Trophoblast cell (in vitro differentiated cells and primary cell): Measurements from ENCODE around the gene PPP1R9B.

ENCODE experiments used
- DNase-seq, 2 donors: peaks; one replicate each; pipeline ENCODE4 v3.0.0-alpha.2; 2016
- H2AFZ ChIP-seq: 2 replicates; pipeline ENCODE4 v1.6.1; 2013; ENCODE audit warnings: low read length, moderate library complexity, mild to moderate bottlenecking; ENCODE audit not compliant: insufficient read depth, poor library complexity
- H2AK5ac ChIP-seq: 2 replicates; pipeline ENCODE4 v1.6.1; 2013; ENCODE audit warnings: mild to moderate bottlenecking, low read length
- H2BK120ac ChIP-seq: 2 replicates; pipeline ENCODE4 v1.6.1; 2013; ENCODE audit warnings: low read length, mild to moderate bottlenecking, moderate library complexity; ENCODE audit not compliant: insufficient read depth, poor library complexity
- H2BK12ac ChIP-seq: 2 replicates; pipeline ENCODE4 v1.6.1; 2013; ENCODE audit warnings: mild to moderate bottlenecking, low read length, moderate library complexity
- H2BK5ac ChIP-seq: 2 replicates; pipeline ENCODE4 v1.6.1; 2013; ENCODE audit warnings: low read length, low read depth, moderate library complexity, mild to moderate bottlenecking; ENCODE audit not compliant: poor library complexity
- H3K14ac ChIP-seq: 2 replicates; pipeline ENCODE4 v1.6.1; 2013; ENCODE audit warnings: mild to moderate bottlenecking, low read length
- H3K18ac ChIP-seq: 2 replicates; pipeline ENCODE4 v1.6.1; 2013; ENCODE audit warnings: mild to moderate bottlenecking, low read length
- H3K23ac ChIP-seq: 2 replicates; pipeline ENCODE4 v1.6.1; 2013; ENCODE audit warnings: low read length
- H3K27ac ChIP-seq: 2 replicates; pipeline ENCODE4 v1.5.1; 2013; ENCODE audit warnings: low read depth, mild to moderate bottlenecking, inconsistent platforms, low read length, moderate library complexity
- H3K27me3 ChIP-seq: 2 replicates; pipeline ENCODE4 v1.6.1; 2013; ENCODE audit warnings: inconsistent platforms, mild to moderate bottlenecking, low read length, moderate library complexity; ENCODE audit not compliant: insufficient read depth
- H3K36me3 ChIP-seq, 2 experiments: 1 replicate in 1 of 2; 2 replicates in 1 of 2; pipeline ENCODE4 v1.6.1; 2013; ENCODE audit warnings: low read length in 2 of 2, mild to moderate bottlenecking in 2 of 2, moderate library complexity in 1 of 2; ENCODE audit not compliant: insufficient read depth in 2 of 2, control insufficient read depth in 1 of 2
- H3K4ac ChIP-seq: 2 replicates; pipeline ENCODE4 v1.6.1; 2013; ENCODE audit warnings: low read depth, mild to moderate bottlenecking, low read length, moderate library complexity
- H3K4me1 ChIP-seq, 2 experiments: 1 replicate in 1 of 2; 2 replicates in 1 of 2; pipeline ENCODE4 v1.6.1; 2013; ENCODE audit warnings: low read length in 2 of 2, mild to moderate bottlenecking in 2 of 2, moderate library complexity in 1 of 2; ENCODE audit not compliant: insufficient read depth in 2 of 2, control insufficient read depth in 1 of 2
- H3K4me2 ChIP-seq: 2 replicates; pipeline ENCODE4 v1.6.1; 2013; ENCODE audit warnings: inconsistent platforms, mild to moderate bottlenecking, low read length, moderate library complexity
- H3K4me3 ChIP-seq: 2 replicates; pipeline ENCODE4 v1.5.1; 2013; ENCODE audit warnings: mild to moderate bottlenecking, low read depth, low read length, inconsistent platforms
- H3K79me1 ChIP-seq: one replicate; pipeline ENCODE4 v1.6.1; 2013; ENCODE audit warnings: low read length
- H3K79me2 ChIP-seq: 2 replicates; pipeline ENCODE4 v1.6.1; 2013; ENCODE audit warnings: low read length, mild to moderate bottlenecking; ENCODE audit not compliant: control insufficient read depth, insufficient read depth, poor library complexity
- H3K9ac ChIP-seq: 2 replicates; pipeline ENCODE4 v1.6.1; 2013; ENCODE audit warnings: mild to moderate bottlenecking, low read length
- H3K9me3 ChIP-seq: 2 replicates; pipeline ENCODE4 v1.6.1; 2013; ENCODE audit warnings: low read depth, mild to moderate bottlenecking, control low read depth, inconsistent platforms, low read length; ENCODE audit not compliant: insufficient read depth
- H4K12ac ChIP-seq: 2 replicates; pipeline ENCODE4 v1.6.1; 2013; ENCODE audit warnings: low read depth, mild to moderate bottlenecking, low read length, moderate library complexity
- H4K8ac ChIP-seq: 2 replicates; pipeline ENCODE4 v1.6.1; 2013; ENCODE audit warnings: low read depth, mild to moderate bottlenecking, low read length, moderate library complexity
- H4K91ac ChIP-seq: one replicate; pipeline ENCODE4 v1.6.1; 2013; ENCODE audit warnings: low read depth, mild to moderate bottlenecking, low read length, moderate library complexity
- WGBS: extraction: QIAGEN DNeasy Blood & Tissue Kit; methylation state at CpG from one replicate; pipeline ENCODE4 v1.1.7; 2013; ENCODE audit warnings: missing lambda C conversion rate; ENCODE audit not compliant: insufficient read length, insufficient coverage; ENCODE audit errors: extremely low coverage; 5-methylcytosine and 5-hydroxymethylcytosine counted together

The PPP1R9B gene

GRCh38 chr17:50133769-50134099 is 16.7 kb downstream of the PPP1R9B start:
- WGBS = no CpG with 5 or more reads among the region's 16 CpGs
- H3K79me2 ChIP-seq = peaks cover 2% of the 10 kb centered on the region
- DNase-seq = no peak
- H4K8ac ChIP-seq = no peak overlapping the region
- no peak overlapping the region for H3K9ac ChIP-seq
- H3K23ac ChIP-seq = no peak overlapping the region
- H3K4me1 ChIP-seq = peaks cover 20 to 28% of the 10 kb centered on the region in 2 experiments
- no peak overlapping the region for H2BK120ac ChIP-seq
- no peak overlapping the region for H2AK5ac ChIP-seq
- no peaks in the 10 kb centered on the region for H3K27me3 ChIP-seq
- H3K4me3 ChIP-seq = no peak overlapping the region
- peaks cover 9% of the 10 kb centered on the region for H3K79me1 ChIP-seq
- H2BK5ac ChIP-seq = no peak overlapping the region
- no peak overlapping the region for H2BK12ac ChIP-seq
- no peak overlapping the region for H3K27ac ChIP-seq
- peaks cover 43 to 45% of the 10 kb centered on the region in 2 experiments for H3K36me3 ChIP-seq
- no peaks in the 10 kb centered on the region for H3K9me3 ChIP-seq
- no peak overlapping the region for H2AFZ ChIP-seq
- no peak overlapping the region for H3K4me2 ChIP-seq
- H3K4ac ChIP-seq = no peak overlapping the region
- no peak overlapping the region for H3K14ac ChIP-seq
- no peak overlapping the region for H4K91ac ChIP-seq
- no peak overlapping the region for H4K12ac ChIP-seq
- no peak overlapping the region for H3K18ac ChIP-seq

GRCh38 chr17:50133028-50133768 is 17.3 kb downstream of the PPP1R9B start:
- H4K91ac ChIP-seq = no peak overlapping the region
- peaks cover 2% of the 10 kb centered on the region for H3K79me2 ChIP-seq
- H3K79me1 ChIP-seq = peaks cover 11% of the 10 kb centered on the region
- no peak overlapping the region for H3K9ac ChIP-seq
- no peak overlapping the region for H2BK120ac ChIP-seq
- no peak overlapping the region for H3K4me3 ChIP-seq
- H2BK12ac ChIP-seq = no peak overlapping the region
- H3K4me2 ChIP-seq = no peak overlapping the region
- no peak overlapping the region for H4K12ac ChIP-seq
- DNase-seq = peak in 1 of 2 donors; percentile 29
- no peak overlapping the region for H3K14ac ChIP-seq
- WGBS = no CpG with 5 or more reads among the region's 7 CpGs
- no peak overlapping the region for H2AFZ ChIP-seq
- H3K36me3 ChIP-seq = peaks cover 38 to 39% of the 10 kb centered on the region in 2 experiments
- H4K8ac ChIP-seq = no peak overlapping the region
- no peak overlapping the region for H3K23ac ChIP-seq
- H3K4ac ChIP-seq = no peak overlapping the region
- H3K27ac ChIP-seq = peak overlapping the region; percentile 6
- no peak overlapping the region for H3K18ac ChIP-seq
- no peaks in the 10 kb centered on the region for H3K27me3 ChIP-seq
- no peak overlapping the region for H2AK5ac ChIP-seq
- peaks cover 25 to 32% of the 10 kb centered on the region in 2 experiments for H3K4me1 ChIP-seq
- no peaks in the 10 kb centered on the region for H3K9me3 ChIP-seq
- no peak overlapping the region for H2BK5ac ChIP-seq

- Histone ChIP-seq H3K18ac (no peak overlapping the region), H3K79me2 (peaks cover 2% of the 10 kb centered on the region), H4K12ac (no peak overlapping the region), H3K79me1 (peaks cover 14% of the 10 kb centered on the region), H3K4me1 (peaks cover 31 to 39% of the 10 kb centered on the region in 2 experiments), H3K9me3 (no peaks in the 10 kb centered on the region), H3K4me2 (no peak overlapping the region), H3K36me3 (peaks cover 28 to 30% of the 10 kb centered on the region in 2 experiments), H3K27me3 (no peaks in the 10 kb centered on the region), H3K27ac (no peak overlapping the region), H2BK120ac (no peak overlapping the region), H3K14ac (no peak overlapping the region), H3K4ac (no peak overlapping the region), H3K23ac (no peak overlapping the region), H2AFZ (no peak overlapping the region), H4K8ac (no peak overlapping the region), H2BK12ac (no peak overlapping the region), H2BK5ac (no peak overlapping the region), H3K9ac (no peak overlapping the region), H4K91ac (no peak overlapping the region), H2AK5ac (no peak overlapping the region), H3K4me3 (no peak overlapping the region)
- no peak for DNase-seq
- no CpG with 5 or more reads among the region's 6 CpGs for WGBS
Observed at GRCh38 chr17:50132104-50132794, 18.2 kb downstream of the PPP1R9B start.

GRCh38 chr17:50130559-50131305 is 19.7 kb downstream of the PPP1R9B start:
- Histone ChIP-seq H4K8ac (no peak overlapping the region), H3K27me3 (no peaks in the 10 kb centered on the region), H3K36me3 (peaks cover 13 to 15% of the 10 kb centered on the region in 2 experiments), H3K4ac (no peak overlapping the region), H3K79me2 (peaks cover 2% of the 10 kb centered on the region), H2BK12ac (peak overlapping the region; percentile 34), H3K27ac (no peak overlapping the region), H4K91ac (no peak overlapping the region), H4K12ac (no peak overlapping the region), H3K9me3 (no peaks in the 10 kb centered on the region), H3K9ac (no peak overlapping the region), H3K18ac (no peak overlapping the region), H2BK120ac (no peak overlapping the region), H2BK5ac (no peak overlapping the region), H3K14ac (no peak overlapping the region), H3K4me2 (peak overlapping the region; percentile 92), H3K4me3 (peak overlapping the region; percentile 23), H2AK5ac (no peak overlapping the region), H2AFZ (no peak overlapping the region), H3K4me1 (peaks cover 31 to 39% of the 10 kb centered on the region in 2 experiments), H3K23ac (no peak overlapping the region), H3K79me1 (peaks cover 14% of the 10 kb centered on the region)
- no peak for DNase-seq
- WGBS = no CpG with 5 or more reads among the region's 19 CpGs
